Dedifferentiated amniotic fluid mesenchymal stem cell (primary cell): ENCODE data around the gene OSBPL7.

Source experiments
- DNase-seq: peaks from one replicate; pipeline ENCODE4 v3.0.0-alpha.2; 2016; ENCODE audit errors: extremely low spot score

Gene OSBPL7

GRCh38 chr17:47823519-47823918 is 1.9 kb upstream of the OSBPL7 start:
- DNase-seq: no peak

GRCh38 chr17:47822785-47823184 is 1.2 kb upstream of the OSBPL7 start:
- no peak for DNase-seq

DNA sequence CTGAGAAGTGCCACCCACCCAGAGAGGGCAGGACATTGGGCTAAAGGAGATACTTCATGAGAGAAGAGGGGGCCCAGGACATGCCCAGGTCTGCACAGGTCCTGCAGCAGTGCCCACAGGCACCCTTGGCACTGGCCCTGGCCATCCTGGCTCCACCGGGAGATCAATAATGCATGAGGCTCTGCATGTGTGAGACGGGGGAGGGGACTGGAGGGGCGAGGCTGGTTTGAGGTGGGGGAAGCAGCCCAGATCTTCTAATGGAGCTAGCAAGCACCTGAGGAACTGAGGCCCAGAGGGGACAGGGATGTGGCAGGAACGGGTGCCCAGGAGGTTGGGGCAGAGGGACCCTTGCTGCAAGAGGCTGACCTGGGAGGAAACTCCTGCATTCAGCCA is 567 bp downstream of the OSBPL7 start:
- DNase-seq: no peak

DNA sequence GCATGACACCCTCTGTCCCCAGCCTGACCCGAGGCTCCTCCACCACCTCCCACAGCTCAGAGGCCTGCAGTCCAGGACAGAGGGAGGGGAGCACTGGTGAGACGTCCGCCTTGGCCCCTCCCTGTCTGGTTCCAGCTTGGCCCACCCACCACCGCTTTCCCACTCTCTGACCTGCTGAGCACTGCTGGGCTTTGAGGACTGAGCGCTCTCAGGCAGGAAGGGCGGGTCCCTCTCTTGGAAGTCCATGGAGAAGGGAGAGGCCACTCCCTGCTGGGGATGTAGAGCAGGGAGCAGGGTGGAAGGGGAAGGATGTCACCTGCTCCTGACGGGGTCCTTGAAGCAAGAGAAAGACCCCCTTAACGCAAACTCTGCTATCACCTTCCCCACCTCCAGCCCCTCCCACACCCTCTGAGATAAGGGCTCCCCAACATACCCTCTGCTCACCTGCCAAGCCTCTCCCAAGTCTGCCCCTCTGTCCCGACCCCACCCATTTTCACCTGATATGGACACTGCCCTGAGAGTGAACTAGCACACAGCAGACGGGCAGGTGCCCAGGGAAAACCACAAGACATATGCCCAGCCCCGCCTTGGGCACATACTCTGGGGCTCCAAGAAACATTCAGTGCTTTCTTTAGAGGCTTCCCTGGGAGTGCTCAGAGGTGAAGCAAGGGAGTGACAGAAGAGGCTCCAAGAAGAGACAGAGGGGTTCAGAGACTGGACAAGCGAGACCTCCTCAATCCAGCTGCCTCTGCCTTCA is 1.4 kb downstream of the OSBPL7 start:
- no peak for DNase-seq

DNA sequence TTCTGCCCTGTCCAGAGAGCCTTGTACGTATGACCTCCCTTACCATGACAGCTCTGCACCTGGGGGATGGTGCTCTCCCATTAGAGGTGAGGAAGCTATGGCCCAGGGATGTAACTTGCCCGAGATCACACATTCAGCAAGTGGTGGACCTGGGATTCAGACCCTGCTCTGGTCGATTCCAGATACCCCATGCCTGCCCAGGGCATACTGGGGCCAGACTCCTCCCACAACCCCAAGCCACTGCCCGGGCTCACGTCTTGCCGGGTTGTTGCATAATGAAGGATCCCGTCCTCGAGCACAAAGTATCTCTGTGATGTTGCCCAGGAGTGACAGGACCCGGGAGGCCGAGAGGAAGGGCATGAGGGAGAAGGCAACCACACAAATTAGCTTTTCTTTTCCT is 2.1 kb downstream of the OSBPL7 start:
- DNase-seq: no peak

DNA sequence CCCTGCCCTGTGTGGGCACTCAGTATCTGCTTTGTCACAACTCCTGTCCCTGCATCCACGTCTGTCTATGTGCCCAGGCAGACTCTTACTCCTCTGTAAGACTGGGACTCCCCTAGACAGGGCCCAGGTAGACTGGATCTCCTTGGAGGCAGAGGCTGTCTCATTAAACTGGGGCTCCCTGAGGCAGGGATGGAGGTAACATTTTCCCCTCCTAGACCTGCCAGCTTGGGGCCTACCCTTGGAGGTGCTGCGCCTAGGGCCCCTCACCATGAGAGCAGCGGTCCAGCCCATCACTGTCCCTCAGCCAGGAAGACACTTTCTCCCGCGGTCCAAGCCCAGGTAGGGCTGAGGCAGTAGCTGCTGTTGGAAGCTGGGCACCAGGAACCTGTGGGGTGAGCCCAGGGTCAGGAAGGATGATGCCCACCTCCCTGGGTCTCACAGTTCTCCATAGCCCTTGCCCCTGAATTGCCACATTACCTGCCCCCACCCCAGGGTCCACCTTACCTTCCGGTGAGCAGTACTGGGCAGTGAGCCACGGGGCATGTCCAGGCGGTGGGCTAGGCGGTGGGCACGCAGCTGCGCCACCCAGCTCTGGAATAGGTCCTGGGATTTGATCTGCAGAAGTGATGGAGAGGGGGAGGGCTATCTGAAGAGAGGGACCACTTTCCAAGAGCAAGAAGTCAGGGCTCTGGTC is 3.4 kb downstream of the OSBPL7 start:
- no peak for DNase-seq

DNA sequence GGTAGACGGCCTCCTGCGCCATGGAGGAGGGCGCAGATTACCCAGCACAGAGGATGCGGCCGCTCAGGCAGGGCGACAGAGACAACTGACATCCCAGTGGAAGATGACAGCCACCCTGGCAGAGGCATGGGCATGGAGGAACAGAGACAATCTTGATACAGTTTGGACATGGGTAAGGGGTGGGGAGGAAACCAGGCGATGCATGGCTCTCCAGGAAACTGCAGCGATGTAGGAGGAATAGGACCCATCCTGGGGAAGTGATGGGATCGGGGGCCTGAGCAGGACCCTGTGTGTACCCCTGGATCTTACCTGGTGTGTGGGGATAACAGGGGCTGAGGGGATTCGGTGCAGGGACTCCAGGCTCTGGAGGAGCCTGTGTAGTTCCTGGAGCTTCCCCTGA is 4.6 kb downstream of the OSBPL7 start:
- no peak for DNase-seq

DNA sequence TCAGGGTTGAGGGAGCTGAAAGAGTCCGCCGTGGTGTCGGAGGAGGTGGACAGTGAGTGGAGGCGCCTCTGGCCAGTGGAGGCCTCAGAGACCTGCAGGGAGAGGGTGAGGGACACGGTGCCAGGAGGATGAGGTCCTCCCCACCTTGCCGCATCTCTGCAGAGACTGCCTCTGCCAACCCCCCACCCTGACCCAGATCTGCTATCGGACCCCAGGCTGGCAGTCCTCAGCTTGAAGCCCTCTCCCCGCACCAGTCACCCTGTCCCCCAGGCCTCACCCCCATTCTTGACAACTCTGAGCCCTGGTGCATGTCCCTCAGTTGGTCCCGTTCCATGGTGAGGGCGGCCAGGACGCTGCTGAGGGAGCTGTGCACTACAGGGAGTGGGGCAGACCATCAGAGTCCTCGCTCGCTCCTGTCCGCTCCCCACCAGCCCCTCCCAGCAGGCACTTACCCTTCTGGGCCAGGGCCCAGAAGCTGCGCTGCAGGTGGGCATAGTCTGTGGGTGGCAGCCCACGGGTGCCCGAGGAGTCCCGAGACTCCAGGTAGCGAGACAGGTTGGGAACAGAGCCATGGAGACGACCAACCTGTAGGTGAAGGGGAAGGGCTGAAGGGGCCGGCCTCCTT is 5.4 kb downstream of the OSBPL7 start:
- no peak for DNase-seq

DNA sequence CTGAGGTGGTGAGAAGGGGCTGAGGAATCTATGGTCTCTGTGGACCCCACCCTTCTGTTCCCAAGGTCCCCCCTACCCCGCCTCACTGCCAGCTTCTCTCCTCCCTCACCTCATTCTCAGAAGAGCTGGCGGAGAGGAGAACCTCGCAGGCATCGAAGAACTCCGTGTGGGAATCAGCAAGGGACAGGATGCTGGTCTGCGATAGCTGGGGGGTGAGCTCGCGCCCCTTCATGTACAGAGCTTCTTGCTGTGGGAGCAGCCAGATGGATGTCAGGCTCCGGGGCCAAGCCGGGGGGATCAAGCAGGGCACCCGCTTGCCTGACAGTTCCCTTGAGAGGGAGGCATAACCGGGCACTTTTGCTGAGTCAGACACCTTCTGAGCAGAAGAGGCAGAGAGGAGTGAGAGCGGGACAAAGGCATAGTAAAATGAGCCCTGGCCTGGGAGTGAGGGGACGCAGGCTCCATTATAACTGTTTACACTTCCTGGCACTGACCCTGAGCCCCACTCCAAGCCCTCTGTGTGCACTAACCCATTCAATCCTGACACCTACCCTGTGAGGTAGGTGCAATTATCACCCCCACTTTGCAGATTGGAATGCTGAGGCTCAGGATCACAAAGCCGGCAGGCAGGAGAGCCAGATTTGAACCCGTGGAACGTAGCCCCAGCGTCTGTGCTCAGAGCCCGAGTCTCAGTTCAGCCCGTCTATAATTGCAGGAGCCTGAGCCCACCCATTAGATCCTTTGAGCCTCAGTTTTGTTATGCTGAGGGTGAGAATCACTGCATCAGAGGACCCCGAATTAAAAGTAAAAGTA is 6.3 kb downstream of the OSBPL7 start:
- no peak for DNase-seq

- DNase-seq: no peak
These were observed 8.0 kb downstream of the OSBPL7 start for GRCh38 chr17:47813512-47814031.

DNA sequence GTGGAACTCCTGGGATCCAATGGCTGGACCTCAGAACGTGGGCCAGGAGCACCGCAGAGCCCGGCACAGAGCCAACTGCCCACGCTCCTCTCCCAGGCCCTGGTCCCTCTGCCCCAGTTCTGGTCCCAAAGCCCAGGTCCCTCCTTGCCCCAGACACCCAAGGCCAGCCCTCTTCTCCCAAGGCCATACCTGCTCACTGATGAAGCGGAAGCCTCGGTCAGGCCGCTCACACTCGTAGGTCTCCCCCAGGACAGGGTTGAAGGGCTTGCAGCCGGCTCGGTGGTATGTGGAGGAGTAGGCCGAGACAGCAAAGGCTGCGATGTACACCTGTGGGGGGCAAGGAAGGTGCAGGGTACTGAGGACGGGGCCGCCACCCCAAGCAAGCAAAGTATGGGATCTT is 8.5 kb downstream of the OSBPL7 start:
- no peak for DNase-seq

DNA sequence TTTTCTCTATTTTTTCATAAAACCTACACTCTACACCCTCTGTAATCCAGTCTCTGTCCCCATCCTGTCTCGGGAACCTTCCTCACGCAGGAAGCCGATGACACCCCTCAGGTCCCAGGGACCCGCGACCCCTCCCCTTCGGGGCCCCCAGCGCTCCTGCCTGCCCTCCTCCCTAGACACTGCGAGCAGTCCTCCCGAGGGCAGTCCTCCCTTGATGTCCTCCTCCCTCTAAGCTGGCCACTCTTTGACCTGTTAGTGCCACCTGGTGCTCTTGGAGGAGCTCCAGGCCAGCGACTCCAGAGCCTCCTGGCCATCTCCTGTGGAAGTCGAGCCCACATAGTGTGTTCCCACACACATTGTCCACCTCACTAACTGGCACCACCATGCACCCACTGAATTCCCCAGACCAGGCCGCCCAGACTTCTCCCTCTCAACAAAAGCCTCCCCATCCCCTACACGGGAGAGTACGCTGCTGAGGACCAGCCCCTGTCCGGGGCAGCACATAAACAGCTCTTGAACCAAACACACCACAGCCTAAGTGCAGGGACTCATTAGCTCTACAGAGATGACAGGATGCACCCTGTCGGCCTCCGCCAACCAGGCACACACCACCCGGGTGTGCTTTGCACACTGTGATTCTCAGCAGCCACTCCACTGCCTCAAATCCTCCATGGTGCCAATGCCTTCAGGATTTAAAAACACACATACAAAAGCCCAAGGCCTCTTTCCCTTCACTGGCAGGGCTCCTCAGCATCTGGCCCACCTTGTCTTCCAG is 9.3 kb downstream of the OSBPL7 start:
- DNase-seq: no peak

DNA sequence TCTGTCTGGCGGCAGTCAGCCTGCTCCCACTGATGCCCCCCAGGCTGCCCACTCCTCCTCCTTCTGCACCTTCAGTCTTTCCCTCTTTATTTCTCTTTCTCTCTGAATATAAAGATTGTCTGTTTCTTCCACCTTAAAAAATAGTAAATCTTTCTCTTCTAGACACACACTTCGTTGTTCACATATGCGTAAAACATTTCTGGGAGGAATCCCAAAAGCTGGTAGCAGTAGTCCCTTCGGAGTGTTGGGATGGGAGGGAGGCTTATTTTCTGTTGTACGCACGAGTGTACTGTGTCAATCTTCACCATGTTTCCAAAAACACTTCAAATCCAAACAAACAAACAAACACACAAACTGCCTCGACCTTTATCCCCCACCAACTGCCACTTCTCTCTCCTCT is 9.9 kb downstream of the OSBPL7 start:
- no peak for DNase-seq

GRCh38 chr17:47810901-47811635 is 10.5 kb downstream of the OSBPL7 start:
- no peak for DNase-seq

GRCh38 chr17:47810200-47810821 is 11.3 kb downstream of the OSBPL7 start:
- DNase-seq: peak; percentile 54

DNA sequence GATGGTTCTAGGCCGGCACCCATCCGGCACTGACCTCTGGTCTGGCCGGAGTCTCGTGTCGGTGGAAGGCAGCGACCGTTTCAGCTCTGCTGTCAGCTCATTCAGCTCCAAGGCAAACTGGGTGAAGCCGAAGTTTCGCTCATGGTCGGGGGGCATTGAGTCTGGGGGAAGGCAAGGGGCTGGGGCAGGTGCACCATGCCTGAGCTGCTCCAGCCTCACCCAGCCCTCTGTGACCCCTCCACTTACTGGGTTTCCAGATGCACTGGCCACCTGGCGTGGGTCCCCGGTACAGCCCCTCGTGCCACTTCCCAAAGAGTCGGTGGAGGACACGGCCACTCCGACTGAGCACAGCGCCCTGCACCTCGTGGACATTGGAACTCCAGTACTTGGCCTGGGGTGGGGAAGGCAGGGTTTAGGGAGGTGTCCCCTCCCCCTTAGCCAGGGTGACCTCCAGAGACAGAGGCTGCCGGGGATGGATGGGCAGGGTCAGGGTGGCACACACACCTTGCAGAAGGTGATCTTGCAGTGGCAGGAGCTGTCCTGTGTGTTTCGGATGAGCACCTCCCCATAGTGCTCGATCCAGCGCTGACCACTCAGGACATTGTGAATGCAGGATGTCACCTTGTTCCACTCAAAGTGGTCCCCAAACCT is 12.6 kb downstream of the OSBPL7 start:
- no peak for DNase-seq

DNA sequence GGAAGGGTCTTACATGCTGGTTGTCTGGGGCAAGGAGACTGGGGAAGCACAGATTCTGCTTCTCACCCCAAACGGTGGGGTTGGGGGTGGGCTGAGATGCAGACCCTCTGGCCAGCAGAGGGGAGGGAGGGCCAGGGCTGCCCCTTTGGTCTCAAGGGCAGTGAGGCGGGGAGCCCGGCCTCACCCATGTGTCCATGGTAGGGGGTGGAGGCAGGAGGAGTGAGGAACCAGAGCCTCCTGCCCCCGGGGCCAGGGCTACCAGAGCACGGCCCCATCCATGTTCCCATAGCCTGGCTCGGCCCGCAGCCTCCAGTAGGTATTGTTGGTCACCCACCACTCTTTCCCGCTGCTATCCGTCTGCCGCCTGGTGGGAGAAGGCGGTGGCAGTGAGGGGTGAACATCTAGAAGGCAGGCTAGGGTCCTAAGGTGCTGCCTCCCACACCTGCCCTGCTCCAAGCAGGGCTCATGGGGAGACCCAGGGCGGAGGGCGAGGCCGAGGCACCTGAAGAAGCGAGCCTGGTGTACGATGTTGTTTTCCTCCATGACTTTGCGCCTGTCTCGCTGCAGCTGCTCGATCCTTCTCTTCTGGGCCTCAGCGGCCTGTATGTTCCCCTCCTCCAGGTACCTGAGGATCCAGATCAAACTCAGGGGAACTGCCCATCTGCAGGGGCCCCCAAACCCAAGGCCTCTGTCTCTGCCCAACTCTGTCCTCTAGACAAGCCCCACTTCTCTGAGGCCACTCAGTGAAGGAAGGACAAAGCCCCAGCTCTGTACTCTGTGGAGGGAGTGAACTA is 13.4 kb downstream of the OSBPL7 start:
- no peak for DNase-seq

DNA sequence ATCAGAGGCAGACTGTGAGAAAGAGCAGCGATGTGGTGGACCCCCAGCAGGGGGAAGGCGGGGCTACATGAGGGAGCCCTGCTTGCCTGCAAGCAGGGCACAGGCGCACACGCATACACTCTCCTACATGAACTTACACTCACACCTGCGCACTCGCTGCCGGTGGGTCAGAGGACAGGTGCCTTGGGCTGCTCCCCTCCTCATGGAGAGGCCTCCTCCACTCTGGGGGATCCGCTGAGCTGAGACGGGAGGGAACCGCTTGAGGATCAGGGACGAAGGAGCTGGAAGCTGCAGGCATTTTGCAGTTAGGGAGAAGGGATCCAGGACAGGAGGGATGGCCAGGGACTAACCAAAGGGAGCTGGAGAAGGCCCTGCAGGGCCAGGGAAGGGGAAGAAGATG is 14.2 kb downstream of the OSBPL7 start:
- DNase-seq: no peak

DNA sequence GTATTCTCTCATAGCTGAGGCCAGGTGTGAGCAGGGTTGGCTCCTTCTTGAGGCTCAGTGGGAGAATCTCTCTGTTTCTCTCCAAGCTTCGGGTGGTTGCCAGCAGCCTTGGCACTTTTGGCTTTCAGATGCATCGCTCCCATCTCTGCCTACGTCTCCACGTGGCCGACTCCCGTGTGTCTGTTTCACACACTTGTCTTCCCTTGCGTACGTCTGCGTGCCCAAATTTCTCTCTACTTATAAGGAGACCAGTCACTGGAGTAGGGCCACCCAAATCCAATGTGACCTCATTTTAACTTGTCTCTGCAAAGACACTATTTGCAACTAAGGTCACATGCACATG is 14.7 kb downstream of the OSBPL7 start:
- no peak for DNase-seq
